Kidney (tissue), 14 donors: ENCODE results near the gene PPP1R1A. TPM values are rescaled to one million over a fixed set of nuclear protein-coding genes. Genes with fewer than 3 reads are reported as not detected.

ENCODE experiments used
- DNase-seq, 5 donors: peaks; one replicate each; pipeline ENCODE4 v3.0.0-alpha.2; 2013 to 2020
- FAIRE-seq: peaks from 2 replicates; lab custom pipeline; 2012; peaks lifted over from hg19 to GRCh38; lab: Jason Lieb, UNC
- H3K27ac ChIP-seq, 2 donors: one replicate each; pipeline ENCODE4 v1.7.0; 2013; ENCODE audit warnings: low read depth in 2 of 2, low read length in 2 of 2, inconsistent platforms in 1 of 2
- H3K27me3 ChIP-seq: one replicate; pipeline ENCODE4 v1.7.1; 2013; ENCODE audit warnings: low read length, inconsistent platforms; ENCODE audit not compliant: control insufficient read depth, insufficient read depth
- H3K36me3 ChIP-seq, 3 donors: one replicate each; pipeline versions ENCODE4 v1.7.0 to v1.7.1; 2013; ENCODE audit warnings: low read length in 3 of 3, control low read depth in 1 of 3, inconsistent platforms in 1 of 3; ENCODE audit not compliant: insufficient read depth in 3 of 3, control insufficient read depth in 2 of 3
- H3K4me1 ChIP-seq, 3 donors: one replicate each; pipeline versions ENCODE4 v1.7.0 to v1.7.1; 2013; ENCODE audit warnings: low read length in 3 of 3, inconsistent platforms in 1 of 3, low read depth in 1 of 3; ENCODE audit not compliant: control insufficient read depth in 2 of 3, insufficient read depth in 2 of 3
- H3K4me3 ChIP-seq, 3 donors: one replicate each; pipeline versions ENCODE4 v1.7.0 to v1.8.1; 2013; ENCODE audit warnings: low read length in 3 of 3, control low read depth in 1 of 3, inconsistent platforms in 1 of 3
- H3K9ac ChIP-seq, 3 donors: one replicate each; pipeline versions ENCODE4 v1.7.0 to v1.7.1; 2013; ENCODE audit warnings: low read length in 3 of 3, control low read depth in 1 of 3, inconsistent platforms in 1 of 3
- H3K9me3 ChIP-seq, 3 donors: one replicate each; pipeline versions ENCODE4 v1.7.0 to v1.7.1; 2013; ENCODE audit warnings: low read length in 3 of 3, control low read depth in 1 of 3, inconsistent platforms in 1 of 3; ENCODE audit not compliant: control insufficient read depth in 2 of 3, insufficient read depth in 1 of 3
- intact Hi-C: fragments of 100-400 bp; cut with DNase I; formaldehyde crosslinking; loops from one replicate; pipeline ENCODE4 v1.11.1; 2022
- polyA plus RNA-seq: library from polyadenylated mRNA; stranded (reverse); fragments of 350-450 nt; fragmentation: Illumina TruSeq; extraction: RNeasy Lipid Tissue Mini Kit (QIAGEN cat#74804); gene quantifications from one replicate; pipeline ENCODE4 v1.2.3, GENCODE V29; 2014; ENCODE audit warnings: low read depth, low replicate concordance; ENCODE audit not compliant: insufficient read depth
- total RNA-seq: library from RNA; stranded (reverse); fragmentation: NEBNext Ultra II Directional; extraction: Animal tissue kit (Norgen Biotek cat#: 25700); gene quantifications from one replicate; pipeline ENCODE4 v1.2.1, GENCODE V29; 2021
- TF ChIP-seq, protein P1 (sequence below): IDR thresholded peaks from 3 replicates; pipeline ENCODE4 v1.5.1; 2012; ENCODE audit warnings: mild to moderate bottlenecking, moderate library complexity, borderline replicate concordance; ENCODE audit not compliant: insufficient read depth; ENCODE audit errors: extremely low read depth
- donor health status: control.
- donor health status: control.
- donor health status: control.
- donor health status: control.
- donor health status: control.
- donor health status: DM: yes; HTN: yes; CAD: no.
- donor health status: Normal renal cell carcinoma (clear cell type).

PPP1R1A gene
- total and polyA plus RNA-seq, 2 donors from 2014 or later: 128 to 217 TPM

- Histone ChIP-seq H3K4me1 (no peaks in the 10 kb centered on the region), H3K36me3 (no peaks in the 10 kb centered on the region), H3K4me3 (no peak overlapping the region), H3K27ac (no peak overlapping the region), H3K9ac (no peak overlapping the region), H3K27me3 (no peaks in the 10 kb centered on the region), H3K9me3 (no peaks in the 10 kb centered on the region)
- TF ChIP-seq, protein P1, sequence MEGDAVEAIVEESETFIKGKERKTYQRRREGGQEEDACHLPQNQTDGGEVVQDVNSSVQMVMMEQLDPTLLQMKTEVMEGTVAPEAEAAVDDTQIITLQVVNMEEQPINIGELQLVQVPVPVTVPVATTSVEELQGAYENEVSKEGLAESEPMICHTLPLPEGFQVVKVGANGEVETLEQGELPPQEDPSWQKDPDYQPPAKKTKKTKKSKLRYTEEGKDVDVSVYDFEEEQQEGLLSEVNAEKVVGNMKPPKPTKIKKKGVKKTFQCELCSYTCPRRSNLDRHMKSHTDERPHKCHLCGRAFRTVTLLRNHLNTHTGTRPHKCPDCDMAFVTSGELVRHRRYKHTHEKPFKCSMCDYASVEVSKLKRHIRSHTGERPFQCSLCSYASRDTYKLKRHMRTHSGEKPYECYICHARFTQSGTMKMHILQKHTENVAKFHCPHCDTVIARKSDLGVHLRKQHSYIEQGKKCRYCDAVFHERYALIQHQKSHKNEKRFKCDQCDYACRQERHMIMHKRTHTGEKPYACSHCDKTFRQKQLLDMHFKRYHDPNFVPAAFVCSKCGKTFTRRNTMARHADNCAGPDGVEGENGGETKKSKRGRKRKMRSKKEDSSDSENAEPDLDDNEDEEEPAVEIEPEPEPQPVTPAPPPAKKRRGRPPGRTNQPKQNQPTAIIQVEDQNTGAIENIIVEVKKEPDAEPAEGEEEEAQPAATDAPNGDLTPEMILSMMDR: no peak
- DNase-seq (no peak), FAIRE-seq (no peak)
- intact Hi-C loops: no loop called here
Measured at GRCh38 chr12:54612225-54612750, 23.8 kb upstream of the PPP1R1A start.

DNA sequence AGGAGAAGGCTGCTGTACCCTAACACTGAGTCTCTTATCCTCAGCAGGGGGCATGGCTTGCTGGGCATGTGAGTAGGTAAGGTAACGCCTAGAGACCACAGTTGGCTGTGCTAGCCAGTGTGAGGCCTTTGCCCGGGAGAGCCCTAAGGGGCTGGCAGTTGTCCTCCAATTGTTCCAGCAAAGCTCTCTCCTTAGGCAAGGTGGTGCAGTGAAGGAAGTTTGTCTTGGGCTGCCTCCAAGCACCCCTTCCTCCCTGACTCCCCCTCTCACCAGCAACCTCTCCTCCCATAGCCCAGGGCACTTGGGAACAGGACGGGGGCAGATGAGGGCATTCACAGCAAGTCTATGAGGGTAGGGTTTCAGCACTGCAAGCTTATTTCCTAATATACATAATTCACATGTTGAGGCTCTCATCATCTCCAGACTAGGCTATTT lies 23.3 kb upstream of the PPP1R1A start:
- H3K27ac ChIP-seq: no peak overlapping the region
- TF ChIP-seq, protein P1: no peak
- intact Hi-C loops: no loop called here
- H3K9ac ChIP-seq: no peak overlapping the region
- H3K9me3 ChIP-seq: no peaks in the 10 kb centered on the region
- FAIRE-seq: no peak
- H3K4me1 ChIP-seq: no peaks in the 10 kb centered on the region
- no peaks in the 10 kb centered on the region for H3K27me3 ChIP-seq
- H3K36me3 ChIP-seq: no peaks in the 10 kb centered on the region
- DNase-seq: no peak
- no peak overlapping the region for H3K4me3 ChIP-seq

DNA sequence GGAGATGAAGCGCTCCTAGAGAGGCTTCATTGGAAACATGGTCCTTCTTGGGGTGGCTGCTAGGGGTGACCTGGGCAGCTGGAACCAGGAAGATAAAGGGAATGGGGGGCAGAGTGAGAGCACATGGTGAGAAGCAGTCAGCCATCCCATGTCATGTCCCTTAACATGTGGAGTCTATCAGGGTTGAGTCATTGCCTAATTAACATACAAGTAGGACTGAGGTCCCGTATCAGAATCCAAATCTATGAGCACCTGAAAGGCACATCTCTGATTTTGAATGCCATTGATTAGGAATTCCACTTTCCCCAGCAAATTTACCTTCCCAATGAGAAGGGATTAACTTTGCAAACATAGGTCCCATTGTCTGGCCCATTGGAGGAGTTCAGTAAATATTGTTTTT lies 20.3 kb upstream of the PPP1R1A start:
- H3K27ac ChIP-seq: no peak overlapping the region
- FAIRE-seq: no peak
- TF ChIP-seq, protein P1: no peak

DNA sequence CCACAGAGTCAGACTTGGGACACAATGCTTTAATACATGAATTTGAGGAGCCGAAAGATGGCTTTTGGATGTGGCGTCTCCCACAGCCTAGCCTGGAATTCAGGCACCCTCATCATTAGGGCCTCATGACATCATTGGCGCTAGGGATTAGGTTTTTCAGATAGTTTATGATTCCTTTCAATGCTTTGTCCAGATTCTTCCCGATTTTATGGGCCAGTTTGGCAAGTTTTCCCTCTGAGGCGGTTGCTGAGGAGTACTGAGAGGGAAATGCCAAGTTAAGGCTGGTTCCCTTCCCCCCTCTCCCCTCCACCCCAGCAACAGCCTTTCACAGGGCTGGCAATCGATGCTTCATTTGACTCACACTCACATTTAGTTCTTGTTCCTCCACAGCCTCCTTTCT lies 19.7 kb upstream of the PPP1R1A start:
- Histone ChIP-seq H3K36me3 (no peaks in the 10 kb centered on the region), H3K27ac (no peak overlapping the region), H3K9ac (no peak overlapping the region), H3K9me3 (no peaks in the 10 kb centered on the region), H3K27me3 (no peaks in the 10 kb centered on the region), H3K4me3 (no peak overlapping the region), H3K4me1 (no peaks in the 10 kb centered on the region)
- TF ChIP-seq, protein P1: no peak
- intact Hi-C loops: no loop called here
- FAIRE-seq (no peak), DNase-seq (no peak)

More for the DNA sequence above, 20.3 kb upstream of the PPP1R1A start:
- no peak overlapping the region for H3K9ac ChIP-seq
- intact Hi-C loops: no loop called here
- H3K4me1 ChIP-seq: no peaks in the 10 kb centered on the region
- no peak overlapping the region for H3K4me3 ChIP-seq
- no peak for DNase-seq
- no peaks in the 10 kb centered on the region for H3K9me3 ChIP-seq
- no peaks in the 10 kb centered on the region for H3K27me3 ChIP-seq
- no peaks in the 10 kb centered on the region for H3K36me3 ChIP-seq
